ENCODE data around the gene MND1.

MND1 gene

GRCh38 chr4:153296040-153296823 is 48.3 kb upstream of the MND1 start:
- ATAC-seq = peak; percentile 38; the same call in 2 of the 3 replicates
- TF ChIP-seq CSRNP3 (CRISPR knock-in tag; IDR thresholded peaks at IDR 0.05) (no peak), PPARA (CRISPR knock-in tag; IDR thresholded peaks at IDR 0.05; ENCODE audit: borderline replicate concordance) (no peak), TOX (CRISPR knock-in tag; IDR thresholded peaks at IDR 0.05; ENCODE audit: borderline replicate concordance) (no peak), BACH2 (CRISPR knock-in tag; IDR thresholded peaks at IDR 0.05; ENCODE audit: borderline replicate concordance) (no peak), ZNF70 (CRISPR knock-in tag; IDR thresholded peaks at IDR 0.05) (no peak)

- no peak for TF ChIP-seq RARB (CRISPR knock-in tag; IDR thresholded peaks at IDR 0.05)
- no peak for TF ChIP-seq TSHZ2 (CRISPR knock-in tag; IDR thresholded peaks at IDR 0.05)
- TF ChIP-seq ZFP30 (CRISPR knock-in tag; IDR thresholded peaks at IDR 0.05) = no peak
- TF ChIP-seq PPARA (CRISPR knock-in tag; IDR thresholded peaks at IDR 0.05; ENCODE audit: borderline replicate concordance) = no peak
- TF ChIP-seq CSDC2 (CRISPR knock-in tag; IDR thresholded peaks at IDR 0.05) = no peak
- no peak for TF ChIP-seq ZC3H10 (CRISPR knock-in tag; IDR thresholded peaks at IDR 0.05)
- TF ChIP-seq PATZ1 (CRISPR knock-in tag; IDR thresholded peaks at IDR 0.05; ENCODE audit: borderline replicate concordance) = no peak
- TF ChIP-seq ZNF565 (CRISPR knock-in tag; conservative IDR thresholded peaks at IDR 0.05; ENCODE audit: low read depth) = no peak
- no peak for TF ChIP-seq SNAI2 (CRISPR knock-in tag; IDR thresholded peaks at IDR 0.05)
- TF ChIP-seq ZNF8 (CRISPR knock-in tag; IDR thresholded peaks at IDR 0.05) = no peak
- no peak for TF ChIP-seq BACH2 (CRISPR knock-in tag; IDR thresholded peaks at IDR 0.05; ENCODE audit: borderline replicate concordance)
- no peak for TF ChIP-seq GLIS3 (CRISPR knock-in tag; IDR thresholded peaks at IDR 0.05)
- TF ChIP-seq TOX (CRISPR knock-in tag; IDR thresholded peaks at IDR 0.05; ENCODE audit: borderline replicate concordance) = no peak
- no peak for TF ChIP-seq ZNF70 (CRISPR knock-in tag; IDR thresholded peaks at IDR 0.05)
- TF ChIP-seq CSRNP3 (CRISPR knock-in tag; IDR thresholded peaks at IDR 0.05) = no peak
Observed at GRCh38 chr4:153297116-153297515, 47.4 kb upstream of the MND1 start.

GRCh38 chr4:153310793-153311192 is 33.7 kb upstream of the MND1 start:
- ATAC-seq = no peak
- TF ChIP-seq ZNF565 (CRISPR knock-in tag; conservative IDR thresholded peaks at IDR 0.05; ENCODE audit: low read depth) = no peak

More at GRCh38 chr4:153297116-153297515, 47.4 kb upstream of the MND1 start:
- ATAC-seq = no peak

- ATAC-seq = no peak; the same call in 2 of the 3 replicates
- TF ChIP-seq ISL1 (CRISPR knock-in tag; IDR thresholded peaks at IDR 0.05) (no peak), OSR1 (CRISPR knock-in tag; IDR thresholded peaks at IDR 0.05) (no peak), SNAI2 (CRISPR knock-in tag; IDR thresholded peaks at IDR 0.05) (no peak), CSDC2 (CRISPR knock-in tag; IDR thresholded peaks at IDR 0.05) (no peak), ESRRG (CRISPR knock-in tag; IDR thresholded peaks at IDR 0.05) (no peak), RARB (CRISPR knock-in tag; IDR thresholded peaks at IDR 0.05) (no peak), ARNTL (CRISPR knock-in tag; IDR thresholded peaks at IDR 0.05; ENCODE audit: borderline replicate concordance, low read depth) (no peak), TSHZ2 (CRISPR knock-in tag; IDR thresholded peaks at IDR 0.05) (no peak), ZNF8 (CRISPR knock-in tag; IDR thresholded peaks at IDR 0.05) (no peak), TCF4 (CRISPR knock-in tag; IDR thresholded peaks at IDR 0.05; ENCODE audit: borderline replicate concordance) (no peak), BACH2 (CRISPR knock-in tag; IDR thresholded peaks at IDR 0.05; ENCODE audit: borderline replicate concordance) (no peak), ZFP3 (CRISPR knock-in tag; IDR thresholded peaks at IDR 0.05) (no peak), PATZ1 (CRISPR knock-in tag; IDR thresholded peaks at IDR 0.05; ENCODE audit: borderline replicate concordance) (no peak)
Observed at GRCh38 chr4:153314915-153315314, 29.6 kb upstream of the MND1 start.
